Measurements from ENCODE around the gene FETUB. TPM values are rescaled to one million over a fixed set of nuclear protein-coding genes. Genes with fewer than 3 reads are reported as not detected.
"Not testable (repeated sequence)": the region's sequence is repeated elsewhere in the genome, so short reads cannot be mapped to it uniquely, and the experiment has no call there.

The FETUB gene
- total and polyA plus RNA-seq, 9 donors, result 0.04 to 0.55 (median 0.12) TPM; not detected in 4

DNA sequence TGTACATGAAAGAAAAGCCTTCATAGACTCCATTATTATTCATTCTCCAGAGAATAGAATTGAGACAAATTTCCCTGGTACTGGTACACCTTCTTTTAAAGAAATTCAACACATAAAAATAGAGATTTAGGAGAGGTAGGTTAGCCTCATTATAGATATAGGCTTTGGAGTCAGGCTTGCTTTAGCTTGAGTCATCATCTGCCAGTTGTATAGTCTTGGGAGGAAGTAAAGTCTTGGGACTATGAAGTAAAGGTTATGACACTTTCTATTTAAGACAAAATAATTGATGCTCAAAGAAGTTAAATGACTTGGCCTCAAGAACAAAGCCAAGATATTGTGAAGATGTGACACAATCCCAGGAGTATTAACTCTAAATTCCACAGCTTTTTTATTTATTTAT lies 30.0 kb downstream of the FETUB start:
- no peaks in the 10 kb centered on the region for H3K9me3 ChIP-seq (replicated peaks; ENCODE audit: control insufficient read depth, low read depth, low read length)

GRCh38 chr3:186671051-186671450 lies 30.9 kb downstream of the FETUB start:
- Histone ChIP-seq H3K4me1 (ENCODE audit: control insufficient read depth, insufficient read depth, low read length) (no peaks in the 10 kb centered on the region), H3K36me3 (ENCODE audit: control insufficient read depth, insufficient read depth, low read length) (no peaks in the 10 kb centered on the region), H3K27ac (ENCODE audit: low read length) (no peak overlapping the region), H3K27me3 (ENCODE audit: control insufficient read depth, insufficient read depth, low read length) (no peaks in the 10 kb centered on the region), H3K9me3 (replicated peaks; ENCODE audit: control insufficient read depth, low read depth, low read length) (no peaks in the 10 kb centered on the region), H3K4me3 (ENCODE audit: low read length) (no peak overlapping the region)
- 100% methylated on average over 1 of the region's 3 CpGs for WGBS (ENCODE audit: insufficient coverage)
- DNase-seq, result no peak

More for the DNA sequence above, 30.0 kb downstream of the FETUB start:
- no peak for DNase-seq
- Histone ChIP-seq H3K4me3 (ENCODE audit: low read length) (no peak overlapping the region), H3K36me3 (ENCODE audit: control insufficient read depth, insufficient read depth, low read length) (no peaks in the 10 kb centered on the region), H3K4me1 (ENCODE audit: control insufficient read depth, insufficient read depth, low read length) (no peaks in the 10 kb centered on the region), H3K27me3 (ENCODE audit: control insufficient read depth, insufficient read depth, low read length) (no peaks in the 10 kb centered on the region), H3K27ac (ENCODE audit: low read length) (no peak overlapping the region)

- DNase-seq, result no peak
- no peaks in the 10 kb centered on the region for H3K36me3 ChIP-seq (ENCODE audit: control insufficient read depth, insufficient read depth, low read length)
- no peaks in the 10 kb centered on the region for H3K4me1 ChIP-seq (ENCODE audit: control insufficient read depth, insufficient read depth, low read length)
- no peaks in the 10 kb centered on the region for H3K9me3 ChIP-seq (replicated peaks; ENCODE audit: control insufficient read depth, low read depth, low read length)
- H3K27ac ChIP-seq (ENCODE audit: low read length), result no peak overlapping the region
- no peaks in the 10 kb centered on the region for H3K27me3 ChIP-seq (ENCODE audit: control insufficient read depth, insufficient read depth, low read length)
- no peak overlapping the region for H3K4me3 ChIP-seq (ENCODE audit: low read length)
Measured at GRCh38 chr3:186678604-186679003, 38.4 kb downstream of the FETUB start.

DNA sequence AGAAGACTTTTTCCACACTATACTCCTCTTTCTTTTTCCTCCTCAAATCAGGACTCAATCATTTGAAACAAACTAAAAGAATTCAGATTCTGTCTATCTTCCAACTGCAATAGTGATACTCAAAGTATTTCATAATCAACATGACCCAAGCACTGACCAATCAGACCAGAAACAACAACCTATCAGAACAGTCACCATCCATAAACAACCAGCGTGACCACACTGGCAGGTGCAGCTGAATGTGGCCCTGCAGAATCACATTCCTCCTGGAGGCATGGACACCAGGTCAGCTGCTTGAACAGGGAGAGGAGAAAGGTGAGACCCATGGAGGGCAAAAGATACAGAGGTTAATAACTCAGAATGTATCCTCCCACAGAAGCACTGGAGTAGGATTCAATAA lies 39.0 kb downstream of the FETUB start:
- Histone ChIP-seq H3K4me3 (ENCODE audit: low read length) (no peak overlapping the region), H3K36me3 (ENCODE audit: control insufficient read depth, insufficient read depth, low read length) (no peaks in the 10 kb centered on the region), H3K9me3 (replicated peaks; ENCODE audit: control insufficient read depth, low read depth, low read length) (no peaks in the 10 kb centered on the region), H3K27ac (ENCODE audit: low read length) (no peak overlapping the region), H3K27me3 (ENCODE audit: control insufficient read depth, insufficient read depth, low read length) (no peaks in the 10 kb centered on the region), H3K4me1 (ENCODE audit: control insufficient read depth, insufficient read depth, low read length) (no peaks in the 10 kb centered on the region)
- no peak for DNase-seq
- WGBS (ENCODE audit: insufficient coverage), result no CpG with 5 or more reads among the region's 1 CpG

- H3K9me3 ChIP-seq (replicated peaks; ENCODE audit: control insufficient read depth, low read depth, low read length), result no peaks in the 10 kb centered on the region
Measured at GRCh38 chr3:186680869-186681268, 40.7 kb downstream of the FETUB start.

GRCh38 chr3:186682812-186683211 lies 42.6 kb downstream of the FETUB start:
- no peak for DNase-seq
- H3K4me3 ChIP-seq (ENCODE audit: low read length), result no peak overlapping the region
- H3K36me3 ChIP-seq (ENCODE audit: control insufficient read depth, insufficient read depth, low read length), result no peaks in the 10 kb centered on the region
- no peaks in the 10 kb centered on the region for H3K9me3 ChIP-seq (replicated peaks; ENCODE audit: control insufficient read depth, low read depth, low read length)
- no peaks in the 10 kb centered on the region for H3K27me3 ChIP-seq (ENCODE audit: control insufficient read depth, insufficient read depth, low read length)
- whole genome bisulfite sequencing (ENCODE audit: insufficient coverage), result 100% methylated on average over 2 of the region's 3 CpGs
- H3K27ac ChIP-seq (ENCODE audit: low read length), result no peak overlapping the region
- no peaks in the 10 kb centered on the region for H3K4me1 ChIP-seq (ENCODE audit: control insufficient read depth, insufficient read depth, low read length)

More at GRCh38 chr3:186680869-186681268, 40.7 kb downstream of the FETUB start:
- H3K27me3 ChIP-seq (ENCODE audit: control insufficient read depth, insufficient read depth, low read length), result no peaks in the 10 kb centered on the region
- H3K36me3 ChIP-seq (ENCODE audit: control insufficient read depth, insufficient read depth, low read length), result no peaks in the 10 kb centered on the region
- no peaks in the 10 kb centered on the region for H3K4me1 ChIP-seq (ENCODE audit: control insufficient read depth, insufficient read depth, low read length)
- no peak overlapping the region for H3K27ac ChIP-seq (ENCODE audit: low read length)
- no peak for DNase-seq
- 94% methylated on average over 1 of the region's 1 CpG for WGBS (ENCODE audit: insufficient coverage)
- H3K4me3 ChIP-seq (ENCODE audit: low read length), result no peak overlapping the region

- H3K36me3 ChIP-seq (ENCODE audit: control insufficient read depth, insufficient read depth, low read length), result no peaks in the 10 kb centered on the region
- no peak overlapping the region for H3K4me3 ChIP-seq (ENCODE audit: low read length)
- H3K27me3 ChIP-seq (ENCODE audit: control insufficient read depth, insufficient read depth, low read length), result no peaks in the 10 kb centered on the region
- WGBS (ENCODE audit: insufficient coverage), result 45% methylated on average over 3 of the region's 3 CpGs
- no peak for DNase-seq
- H3K9me3 ChIP-seq (replicated peaks; ENCODE audit: control insufficient read depth, low read depth, low read length), result no peaks in the 10 kb centered on the region
- no peak overlapping the region for H3K27ac ChIP-seq (ENCODE audit: low read length)
- no peaks in the 10 kb centered on the region for H3K4me1 ChIP-seq (ENCODE audit: control insufficient read depth, insufficient read depth, low read length)
Measured at GRCh38 chr3:186683979-186684378, 43.8 kb downstream of the FETUB start.

DNA sequence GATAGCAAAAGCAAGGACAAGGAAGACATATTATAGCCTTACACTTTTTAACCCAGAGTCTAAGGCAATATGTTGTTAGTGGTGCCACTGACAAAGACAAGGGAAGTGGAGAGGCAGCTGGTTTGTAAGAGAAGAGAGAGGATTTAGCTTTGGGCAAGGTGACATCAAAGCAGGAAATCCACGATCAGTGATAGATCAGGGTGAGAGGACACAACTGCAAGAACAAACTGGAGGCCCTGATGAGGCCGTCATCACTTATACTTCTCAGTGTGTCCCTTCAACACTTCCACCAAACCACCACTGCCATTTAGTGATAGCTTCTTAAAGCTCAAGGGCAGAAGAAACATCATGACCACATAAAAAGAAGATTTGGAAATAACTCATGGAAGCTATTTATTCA lies 46.3 kb downstream of the FETUB start:
- not testable (repeated sequence) for H3K4me1 ChIP-seq (ENCODE audit: control insufficient read depth, insufficient read depth, low read length); H3K27ac ChIP-seq (ENCODE audit: low read length); H3K27me3 ChIP-seq (ENCODE audit: control insufficient read depth, insufficient read depth, low read length); H3K9me3 ChIP-seq (replicated peaks; ENCODE audit: control insufficient read depth, low read depth, low read length); H3K36me3 ChIP-seq (ENCODE audit: control insufficient read depth, insufficient read depth, low read length); H3K4me3 ChIP-seq (ENCODE audit: low read length); DNase-seq
- WGBS (ENCODE audit: insufficient coverage), result no CpG with 5 or more reads among the region's 2 CpGs

DNA sequence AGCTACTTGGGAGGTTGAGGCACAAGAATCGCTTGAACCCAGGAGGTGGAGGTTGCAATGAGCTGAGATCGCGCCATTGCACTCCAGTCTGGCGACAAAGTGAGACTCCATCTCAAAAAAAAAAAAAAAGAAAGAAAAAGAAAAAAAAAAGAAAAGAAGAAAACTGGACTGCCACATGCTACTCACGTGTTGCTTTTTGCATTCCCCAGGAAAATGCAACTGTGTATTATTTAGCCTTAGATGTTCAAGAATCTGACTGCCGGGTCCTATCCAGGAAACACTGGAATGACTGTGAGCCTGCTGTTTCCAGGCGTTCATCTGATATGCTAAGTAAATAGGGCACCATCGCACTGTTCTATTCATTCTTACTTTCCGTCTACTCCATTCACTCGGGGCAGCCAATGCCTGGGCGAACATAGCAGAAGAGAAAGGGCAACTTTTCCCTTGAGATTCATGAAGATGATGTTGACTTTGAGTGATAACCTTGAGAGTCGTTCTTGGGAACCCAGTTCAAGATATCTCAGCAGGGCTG lies 47.0 kb downstream of the FETUB start:
- H3K36me3 ChIP-seq (ENCODE audit: control insufficient read depth, insufficient read depth, low read length), result no peaks in the 10 kb centered on the region
- no peaks in the 10 kb centered on the region for H3K4me1 ChIP-seq (ENCODE audit: control insufficient read depth, insufficient read depth, low read length)
- no peak overlapping the region for H3K4me3 ChIP-seq (ENCODE audit: low read length)
- no peaks in the 10 kb centered on the region for H3K9me3 ChIP-seq (replicated peaks; ENCODE audit: control insufficient read depth, low read depth, low read length)
- DNase-seq, result no peak
- no peak overlapping the region for H3K27ac ChIP-seq (ENCODE audit: low read length)
- H3K27me3 ChIP-seq (ENCODE audit: control insufficient read depth, insufficient read depth, low read length), result no peaks in the 10 kb centered on the region
- WGBS (ENCODE audit: insufficient coverage), result 84% methylated on average over 4 of the region's 12 CpGs

DNA sequence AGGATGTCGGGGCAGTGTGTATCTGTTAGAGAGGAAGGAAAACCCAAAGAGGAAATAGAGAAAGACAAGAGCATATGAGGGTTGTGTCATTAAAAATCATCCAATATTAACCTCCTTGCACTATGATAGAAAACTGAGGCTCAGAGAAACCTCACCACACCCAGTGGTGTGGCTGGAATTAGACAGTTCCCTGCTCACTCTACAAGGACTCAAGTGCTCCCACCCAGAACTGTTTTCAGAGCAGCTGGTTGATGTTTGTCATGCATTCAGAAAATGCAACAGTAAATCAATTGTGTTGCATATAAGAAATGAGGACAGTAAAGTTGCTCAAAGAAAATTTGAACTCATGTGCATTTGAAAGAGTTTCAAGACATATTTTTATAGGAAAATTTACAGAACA lies 50.1 kb downstream of the FETUB start:
- no CpG with 5 or more reads among the region's 1 CpG for WGBS (ENCODE audit: insufficient coverage)
- H3K4me3 ChIP-seq (ENCODE audit: low read length); H3K4me1 ChIP-seq (ENCODE audit: control insufficient read depth, insufficient read depth, low read length); H3K9me3 ChIP-seq (replicated peaks; ENCODE audit: control insufficient read depth, low read depth, low read length); DNase-seq; H3K36me3 ChIP-seq (ENCODE audit: control insufficient read depth, insufficient read depth, low read length); H3K27ac ChIP-seq (ENCODE audit: low read length); H3K27me3 ChIP-seq (ENCODE audit: control insufficient read depth, insufficient read depth, low read length): not testable (repeated sequence)

DNA sequence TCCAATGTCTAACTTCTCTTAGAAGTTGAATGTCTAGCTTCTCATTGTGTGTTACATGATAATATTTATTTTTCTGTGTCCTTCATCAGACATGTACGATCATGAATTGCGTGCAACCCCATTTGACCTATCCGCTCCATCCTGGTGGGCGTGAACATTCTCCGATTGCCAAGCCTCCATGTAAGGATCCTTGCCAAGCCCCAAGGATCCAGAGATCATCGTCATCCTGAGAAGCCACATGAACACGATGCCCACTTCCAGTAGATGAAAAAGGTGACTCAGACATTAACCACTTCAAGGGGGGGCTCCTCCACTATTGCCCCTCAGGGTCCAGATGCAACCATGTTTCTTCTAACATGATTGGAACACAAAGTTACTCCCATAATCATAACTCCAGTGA lies 51.5 kb downstream of the FETUB start:
- no peaks in the 10 kb centered on the region for H3K9me3 ChIP-seq (replicated peaks; ENCODE audit: control insufficient read depth, low read depth, low read length)
- DNase-seq, result no peak
- WGBS (ENCODE audit: insufficient coverage), result 88% methylated on average over 7 of the region's 7 CpGs

More for the DNA sequence above, 51.5 kb downstream of the FETUB start:
- Histone ChIP-seq H3K27ac (ENCODE audit: low read length) (no peak overlapping the region), H3K4me1 (ENCODE audit: control insufficient read depth, insufficient read depth, low read length) (no peaks in the 10 kb centered on the region), H3K4me3 (ENCODE audit: low read length) (no peak overlapping the region), H3K27me3 (ENCODE audit: control insufficient read depth, insufficient read depth, low read length) (no peaks in the 10 kb centered on the region), H3K36me3 (ENCODE audit: control insufficient read depth, insufficient read depth, low read length) (no peaks in the 10 kb centered on the region)

Data from muscle of leg (tissue), 11 donors.